Adipose tissue (tissue), 3 donors: Measurements from ENCODE around the gene RFX2. TPM values are rescaled to one million over a fixed set of nuclear protein-coding genes. Genes with fewer than 3 reads are reported as not detected.
"Not testable (repeated sequence)": the region's sequence is repeated elsewhere in the genome, so short reads cannot be mapped to it uniquely, and the experiment has no call there.

Source experiments
- H3K27ac ChIP-seq: one replicate; pipeline ENCODE4 v1.5.1; 2013; ENCODE audit warnings: low read depth, low read length
- WGBS, 3 donors: extraction: QIAGEN DNeasy Blood & Tissue Kit; methylation state at CpG; one replicate each; pipeline ENCODE4 v1.1.7; 2013; 5-methylcytosine and 5-hydroxymethylcytosine counted together
- polyA plus RNA-seq, 3 donors: library from polyadenylated mRNA; stranded (reverse); fragments of 200-250 nt; gene quantifications; one replicate each; pipeline ENCODE4 v1.2.3, GENCODE V29; 2013
- donor health status: healthy with polysubstance abuse.
- donor health status: Bipolar disorder and iron deficiency.
- donor health status: healthy.

The RFX2 gene
- polyA plus RNA-seq, 3 donors, result 1.6 to 21.5 (median 3.7) TPM

DNA sequence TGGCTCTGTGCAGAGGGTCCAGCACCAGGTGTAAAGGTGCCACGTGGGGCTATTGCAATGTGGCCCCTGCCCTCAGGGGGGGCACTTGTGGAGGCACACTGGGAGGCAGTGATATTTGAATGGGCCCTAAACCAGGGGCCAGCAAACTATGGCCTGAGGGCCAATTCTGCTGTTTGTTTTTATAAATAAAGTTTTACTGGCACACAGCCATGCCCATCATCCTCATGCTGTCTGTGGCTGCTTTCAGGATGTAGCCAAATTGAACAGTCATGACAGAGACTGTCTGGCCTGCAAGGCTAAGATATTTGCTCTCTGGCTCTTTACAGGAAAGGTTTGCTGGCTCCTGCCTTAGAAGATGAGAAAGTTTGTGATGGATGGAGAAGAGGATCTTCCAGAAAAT is 98.5 kb downstream of the RFX2 start:
- 87 to 100% (median 94%) methylated on average over 1 of the region's 1 CpG for WGBS, 3 donors
- no peak overlapping the region for H3K27ac ChIP-seq

DNA sequence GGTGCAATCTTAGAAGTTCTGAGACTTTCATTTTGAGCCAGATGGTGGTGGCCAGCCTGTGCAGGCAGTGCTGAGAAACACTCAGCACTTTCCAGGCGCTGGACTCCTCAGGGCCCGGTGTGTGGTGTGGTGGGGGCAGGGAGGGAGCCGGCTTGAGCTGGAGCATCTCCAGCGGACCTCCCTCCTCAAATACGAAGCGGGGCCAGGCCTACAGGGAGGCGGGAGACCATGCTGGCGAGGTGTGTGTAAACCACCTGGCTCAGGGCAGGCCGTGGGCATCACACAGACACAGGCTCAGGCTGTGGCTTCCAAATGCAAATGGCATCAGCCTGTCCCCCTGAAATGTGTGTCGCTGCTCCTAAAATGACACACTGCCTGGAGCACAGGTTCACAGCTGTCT is 99.1 kb downstream of the RFX2 start:
- H3K27ac ChIP-seq, result no peak overlapping the region
- WGBS, 3 donors, result 86 to 88% (median 87%) methylated on average over 10 of the region's 10 CpGs

- no peak overlapping the region for H3K27ac ChIP-seq
- 90 to 96% (median 92%) methylated on average over 16 of the region's 16 CpGs for WGBS, 3 donors
Observed at GRCh38 chr19:6010107-6010506, 100.2 kb downstream of the RFX2 start.

DNA sequence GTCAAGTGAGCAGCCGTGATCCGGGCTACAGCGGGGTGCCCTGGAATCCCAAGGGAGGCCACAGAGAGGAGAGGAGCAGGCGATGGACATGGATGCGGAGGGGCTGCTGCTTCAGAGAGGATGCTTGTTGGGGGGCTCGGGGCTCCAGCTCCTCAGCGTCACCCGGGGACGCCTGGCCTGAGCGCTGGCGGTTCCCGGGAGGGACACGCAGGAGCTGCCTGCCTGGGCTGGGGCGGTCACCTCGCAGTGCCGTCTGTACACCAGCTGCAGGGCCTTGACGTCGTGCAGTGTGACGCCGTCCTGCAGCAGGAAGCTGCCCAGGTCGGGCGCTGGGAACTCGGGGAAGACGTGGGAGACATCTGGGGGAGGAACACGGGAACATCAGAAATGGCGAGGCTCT is 102.4 kb downstream of the RFX2 start:
- no peak overlapping the region for H3K27ac ChIP-seq
- WGBS, 3 donors, result 87 to 91% (median 89%) methylated on average over 26 of the region's 26 CpGs

- WGBS, 3 donors, result 94 to 96% (median 96%) methylated on average over 20 of the region's 20 CpGs
Observed at GRCh38 chr19:6006896-6007295, 103.4 kb downstream of the RFX2 start.

GRCh38 chr19:6006070-6006446 is 104.2 kb downstream of the RFX2 start:
- not testable (repeated sequence) for H3K27ac ChIP-seq
- WGBS, 3 donors, result 92 to 94% (median 93%) methylated on average over 7 of the region's 7 CpGs

More at GRCh38 chr19:6006896-6007295, 103.4 kb downstream of the RFX2 start:
- no peak overlapping the region for H3K27ac ChIP-seq

DNA sequence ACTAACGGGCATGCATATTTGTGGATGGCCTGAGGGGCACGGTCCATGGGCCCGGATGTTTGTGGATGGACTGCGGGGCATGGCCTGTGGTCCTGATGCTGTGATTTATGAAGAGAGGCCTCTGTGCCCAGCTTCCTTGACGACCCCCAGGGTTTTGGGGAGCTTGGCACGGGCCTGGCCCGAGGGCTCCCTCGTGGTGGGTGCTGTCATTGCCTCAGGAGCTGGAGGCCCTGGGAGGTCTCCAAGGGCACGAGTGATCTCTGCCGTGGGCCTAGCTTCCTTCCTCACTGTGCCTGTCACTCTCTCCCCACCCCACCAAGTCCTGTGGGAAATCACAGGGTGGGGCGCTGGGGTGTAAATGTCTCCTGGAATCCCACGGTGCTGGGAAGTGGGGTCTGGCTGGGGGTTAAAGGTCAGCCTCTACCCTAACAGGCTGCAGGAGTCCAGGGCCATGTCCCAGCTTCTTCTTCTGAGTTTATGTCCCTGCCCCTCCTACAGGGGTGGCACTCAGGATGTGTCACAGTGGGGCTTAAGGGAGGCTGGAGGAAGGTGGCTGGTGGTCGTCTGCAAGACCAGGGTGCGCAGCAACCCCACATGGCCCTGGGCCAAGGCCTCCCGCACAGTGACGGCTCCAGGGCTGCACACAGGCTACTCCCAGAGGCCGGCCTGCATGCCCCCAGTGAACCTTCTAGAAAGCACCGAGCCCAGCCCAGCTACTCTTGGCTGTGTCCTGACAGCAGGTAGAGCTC is 104.8 kb downstream of the RFX2 start:
- WGBS, 3 donors, result 81 to 85% (median 84%) methylated on average over 17 to 18 of the region's 18 CpGs
- no peak overlapping the region for H3K27ac ChIP-seq

GRCh38 chr19:6003976-6004375 is 106.3 kb downstream of the RFX2 start:
- WGBS, 3 donors, result 79 to 88% (median 80%) methylated on average over 10 of the region's 10 CpGs
- H3K27ac ChIP-seq, result no peak overlapping the region

GRCh38 chr19:6002591-6002990 is 107.7 kb downstream of the RFX2 start:
- no peak overlapping the region for H3K27ac ChIP-seq
- 94 to 95% (median 95%) methylated on average over 26 of the region's 26 CpGs for WGBS, 3 donors

GRCh38 chr19:6000228-6000847 is 110.0 kb downstream of the RFX2 start:
- 88 to 96% (median 95%) methylated on average over 7 of the region's 7 CpGs for WGBS, 3 donors
- no peak overlapping the region for H3K27ac ChIP-seq

DNA sequence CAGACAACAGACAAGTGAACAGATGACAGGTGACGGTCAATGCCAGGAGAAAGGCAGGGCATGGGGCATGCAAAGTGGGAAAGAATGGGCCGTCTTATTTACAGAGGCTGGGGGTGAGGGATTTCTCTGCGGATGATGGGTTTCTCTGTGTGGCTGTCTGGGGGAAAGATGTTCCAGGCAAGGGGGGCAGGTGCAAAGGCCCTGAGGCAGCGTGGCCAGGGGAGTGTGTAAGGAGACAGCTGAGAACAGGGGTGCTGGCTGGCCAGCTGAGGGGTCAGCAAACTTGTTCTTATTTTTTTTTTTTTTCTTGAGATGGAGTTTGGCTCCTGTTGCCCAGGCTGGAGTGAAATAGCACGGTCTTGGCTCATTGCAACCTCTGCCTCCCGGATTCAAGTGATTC is 110.6 kb downstream of the RFX2 start:
- 92 to 97% (median 96%) methylated on average over 6 of the region's 6 CpGs for WGBS, 3 donors
- H3K27ac ChIP-seq, result no peak overlapping the region

DNA sequence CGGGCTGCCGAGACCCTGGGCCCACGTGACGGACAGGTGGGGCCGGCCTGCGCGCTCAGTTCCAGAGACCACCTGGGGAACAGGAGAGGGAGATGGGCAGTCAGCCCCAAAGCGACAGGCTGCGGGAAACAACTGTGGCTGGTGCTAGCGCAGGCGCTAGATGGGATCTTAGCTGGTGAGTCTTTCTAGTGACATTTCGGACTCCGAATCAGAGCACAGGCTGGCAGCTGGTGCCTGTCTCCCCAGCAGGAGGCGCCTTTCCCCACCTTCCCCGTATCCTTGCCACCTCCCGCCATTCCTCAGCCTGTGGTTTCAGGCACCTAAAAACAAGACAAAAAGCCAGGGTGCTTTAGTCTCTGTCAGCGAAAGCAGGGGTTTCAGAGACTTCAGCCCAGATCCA is 112.9 kb downstream of the RFX2 start:
- WGBS, 3 donors, result 83 to 90% (median 90%) methylated on average over 17 of the region's 17 CpGs
- H3K27ac ChIP-seq, result no peak overlapping the region

GRCh38 chr19:5996623-5997320 is 113.5 kb downstream of the RFX2 start:
- no peak overlapping the region for H3K27ac ChIP-seq
- WGBS, 3 donors, result 86 to 95% (median 93%) methylated on average over 37 of the region's 37 CpGs

DNA sequence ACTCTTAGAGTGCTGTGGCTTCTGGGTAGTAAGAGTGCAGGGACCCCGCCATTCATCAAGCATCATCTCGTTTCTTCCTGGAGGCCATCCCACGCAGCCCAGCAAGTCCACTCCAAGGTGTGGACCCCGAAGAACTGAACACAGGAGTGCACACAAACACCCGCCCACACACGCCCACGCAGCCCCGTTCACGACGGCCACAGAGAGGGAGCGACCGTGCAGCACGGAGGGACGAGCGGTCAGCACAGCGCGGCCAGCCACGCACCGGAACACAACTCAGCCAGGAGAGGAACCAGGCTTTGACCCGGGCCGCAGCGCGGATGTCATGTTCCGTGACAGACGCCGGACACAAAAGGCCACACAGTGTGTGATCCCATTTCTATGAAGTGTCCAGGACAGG is 114.2 kb downstream of the RFX2 start:
- WGBS, 3 donors, result 91 to 96% (median 96%) methylated on average over 26 of the region's 26 CpGs
- H3K27ac ChIP-seq, result no peak overlapping the region

- no peak overlapping the region for H3K27ac ChIP-seq
- 94 to 96% (median 96%) methylated on average over 16 of the region's 16 CpGs for WGBS, 3 donors
Observed at GRCh38 chr19:5995606-5996005, 114.7 kb downstream of the RFX2 start.

DNA sequence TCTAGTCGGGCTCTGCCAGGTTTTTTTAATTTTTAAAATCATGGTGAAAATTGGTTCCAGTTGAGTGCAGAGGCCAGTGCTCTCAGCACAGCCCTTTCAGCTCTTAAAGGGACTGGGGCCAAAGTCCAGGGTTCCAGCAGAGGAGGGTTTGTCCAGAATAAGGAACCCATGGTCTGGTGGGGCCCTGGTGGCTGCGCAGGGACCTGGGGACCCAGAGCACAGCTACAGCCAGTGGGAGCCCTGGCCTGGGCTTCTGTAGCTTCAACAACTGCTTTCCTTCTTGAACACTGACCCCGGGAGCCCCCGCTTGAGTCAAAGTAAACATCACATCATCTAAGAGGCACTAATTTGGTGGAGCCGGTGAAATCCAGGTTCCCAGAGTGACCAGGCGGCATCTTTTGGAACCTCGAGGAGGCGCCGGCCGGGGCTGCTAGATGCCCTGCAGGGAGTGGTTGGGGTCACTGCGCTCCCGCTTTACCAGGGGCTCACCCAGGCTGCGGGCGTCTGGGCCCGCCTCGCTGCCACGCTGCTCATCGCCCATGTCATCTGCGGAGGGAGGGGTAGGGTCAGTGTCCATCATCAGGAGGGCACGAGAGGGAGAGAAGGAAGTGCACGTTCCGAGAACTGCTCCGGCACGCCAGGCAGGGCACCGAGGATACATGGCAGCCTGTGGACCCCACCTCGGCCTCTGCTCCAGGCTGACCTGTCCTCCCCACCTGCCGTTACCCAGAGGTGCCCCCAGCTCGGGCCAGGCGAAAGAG is 115.7 kb downstream of the RFX2 start:
- no peak overlapping the region for H3K27ac ChIP-seq
- 93 to 95% (median 94%) methylated on average over 21 to 29 of the region's 29 CpGs for WGBS, 3 donors

DNA sequence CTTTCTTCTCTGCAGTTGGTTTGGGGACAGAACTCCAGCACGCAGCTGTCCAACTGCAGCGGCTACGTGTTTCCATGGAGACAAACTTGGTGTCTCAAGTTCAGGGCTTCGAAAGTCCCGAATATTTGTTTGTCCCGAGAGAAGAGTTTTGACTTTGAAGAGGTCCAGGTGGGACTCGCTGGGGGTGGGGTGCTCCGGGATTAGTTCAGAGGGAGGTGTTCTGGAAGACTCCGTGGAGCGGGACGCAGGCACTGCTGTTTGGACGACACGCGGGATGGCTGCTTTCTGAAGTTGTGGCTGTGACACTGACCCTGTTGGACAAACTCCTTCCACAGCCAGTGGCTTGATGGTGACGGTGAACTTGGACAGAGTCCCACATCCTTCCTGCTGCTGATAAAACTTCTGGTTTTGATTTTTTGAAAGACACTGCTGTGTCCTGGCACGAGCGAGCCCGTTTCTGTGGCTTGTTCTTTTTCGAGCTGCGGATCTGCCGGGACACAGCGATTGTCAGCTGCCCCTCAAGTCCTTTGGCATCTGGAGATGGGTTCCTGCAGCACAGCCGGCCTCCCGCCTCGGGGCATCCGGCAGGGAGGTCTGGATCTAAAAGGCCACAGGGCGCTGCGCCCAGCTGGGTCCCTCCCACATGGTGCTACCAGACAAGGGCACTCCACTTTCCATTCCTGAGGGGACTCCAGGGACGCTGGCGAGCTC is 116.5 kb downstream of the RFX2 start:
- no peak overlapping the region for H3K27ac ChIP-seq
- WGBS, 3 donors, result 47 to 63% (median 60%) methylated on average over 30 of the region's 30 CpGs

- no peak overlapping the region for H3K27ac ChIP-seq
- 72 to 78% (median 78%) methylated on average over 13 of the region's 13 CpGs for WGBS, 3 donors
Observed at GRCh38 chr19:5993201-5993600, 117.1 kb downstream of the RFX2 start.
